H9 (cell line): ENCODE results near the gene JAG1. TPM values are rescaled to one million over a fixed set of nuclear protein-coding genes. Genes with fewer than 3 reads are reported as not detected.
A peak's percentile ranks its signal among the peaks of the same experiment; 100 is the strongest.

Experiments used
- DNase-seq: peaks from one replicate; pipeline ENCODE4 v3.0.0-alpha.2; 2017
- H2AFZ ChIP-seq: one replicate; pipeline ENCODE4 v1.6.1; 2013; ENCODE audit warnings: mild to moderate bottlenecking, low read length, control low read depth, moderate library complexity
- H2AK5ac ChIP-seq: 2 replicates; pipeline ENCODE4 v1.6.1; 2013; ENCODE audit warnings: low read length, control low read depth, mixed read lengths; ENCODE audit not compliant: insufficient read length
- H2BK120ac ChIP-seq: one replicate; pipeline ENCODE4 v1.6.1; 2013; ENCODE audit warnings: low read depth, mild to moderate bottlenecking, low read length, control low read depth, inconsistent platforms; ENCODE audit not compliant: poor library complexity, severe bottlenecking
- H2BK12ac ChIP-seq: 2 replicates; pipeline ENCODE4 v1.6.1; 2013; ENCODE audit warnings: low read length, control low read depth, mixed read lengths, low read depth; ENCODE audit not compliant: insufficient read length
- H2BK15ac ChIP-seq: 2 replicates; pipeline ENCODE4 v1.6.1; 2013; ENCODE audit warnings: low read depth, low read length, control low read depth
- H2BK20ac ChIP-seq: one replicate; pipeline ENCODE4 v1.6.1; 2013; ENCODE audit warnings: low read depth, mild to moderate bottlenecking, low read length, control low read depth, inconsistent platforms; ENCODE audit not compliant: poor library complexity, severe bottlenecking
- H2BK5ac ChIP-seq: 2 replicates; pipeline ENCODE4 v1.6.1; 2013; ENCODE audit warnings: low read length, control low read depth, mixed read lengths; ENCODE audit not compliant: insufficient read length
- H3K14ac ChIP-seq: 2 replicates; pipeline ENCODE4 v1.6.1; 2013; ENCODE audit warnings: low read length, control low read depth; ENCODE audit not compliant: insufficient read depth
- H3K18ac ChIP-seq: 2 replicates; pipeline ENCODE4 v1.6.1; 2013; ENCODE audit warnings: low read depth, mild to moderate bottlenecking, mixed read lengths, low read length, control low read depth; ENCODE audit not compliant: insufficient read length
- H3K23ac ChIP-seq: 2 replicates; pipeline ENCODE4 v1.6.1; 2013; ENCODE audit warnings: low read length, control low read depth, mixed read lengths, low read depth; ENCODE audit not compliant: insufficient read length
- H3K23me2 ChIP-seq: 2 replicates; pipeline ENCODE4 v1.6.1; 2013; ENCODE audit warnings: low read depth, mild to moderate bottlenecking, mixed read lengths, low read length, control low read depth; ENCODE audit not compliant: insufficient read length, poor library complexity, severe bottlenecking
- H3K27ac ChIP-seq: 2 replicates; pipeline ENCODE4 v1.5.1; 2013; ENCODE audit warnings: low read length, control low read depth, mixed read lengths, low read depth; ENCODE audit not compliant: insufficient read length
- H3K27me3 ChIP-seq: 2 replicates; pipeline ENCODE4 v1.6.1; 2013; ENCODE audit warnings: low read length, control low read depth, inconsistent platforms; ENCODE audit not compliant: insufficient read depth
- H3K4ac ChIP-seq: 2 replicates; pipeline ENCODE4 v1.6.1; 2013; ENCODE audit warnings: low read depth, mild to moderate bottlenecking, control low read depth, inconsistent platforms, low read length, moderate library complexity
- H3K4me1 ChIP-seq: 2 replicates; pipeline ENCODE4 v1.6.1; 2013; ENCODE audit warnings: low read length, control low read depth, inconsistent platforms; ENCODE audit not compliant: insufficient read depth
- H3K4me2 ChIP-seq: 2 replicates; pipeline ENCODE4 v1.6.1; 2013; ENCODE audit warnings: low read length, control low read depth, mixed read lengths; ENCODE audit not compliant: insufficient read length, insufficient read depth
- H3K56ac ChIP-seq: 2 replicates; pipeline ENCODE4 v1.6.1; 2013; ENCODE audit warnings: low read depth, mild to moderate bottlenecking, mixed read lengths, low read length, control low read depth; ENCODE audit not compliant: insufficient read length
- H3K79me1 ChIP-seq: 2 replicates; pipeline ENCODE4 v1.6.1; 2013; ENCODE audit warnings: low read depth, mild to moderate bottlenecking, moderate library complexity, low read length, control low read depth, inconsistent platforms; ENCODE audit not compliant: insufficient read depth, poor library complexity, severe bottlenecking
- H3K79me2 ChIP-seq: 2 replicates; pipeline ENCODE4 v1.6.1; 2013; ENCODE audit warnings: low read length, control low read depth, inconsistent platforms; ENCODE audit not compliant: insufficient read depth
- H3K9ac ChIP-seq: 2 replicates; pipeline ENCODE4 v1.6.1; 2013; ENCODE audit warnings: low read length, control low read depth, mixed read lengths; ENCODE audit not compliant: insufficient read length; ENCODE audit errors: extremely low read depth
- H3K9me3 ChIP-seq: one replicate; pipeline ENCODE4 v1.6.1; 2013; ENCODE audit warnings: low read depth, low read length, inconsistent platforms; ENCODE audit not compliant: control insufficient read depth
- H3T11ph ChIP-seq: one replicate; pipeline ENCODE4 v1.6.1; 2013; ENCODE audit warnings: mild to moderate bottlenecking, low read length, control low read depth, inconsistent platforms
- H4K20me1 ChIP-seq: one replicate; pipeline ENCODE4 v1.6.1; 2013; ENCODE audit not compliant: control insufficient read depth, insufficient read length, insufficient read depth
- H4K5ac ChIP-seq: 2 replicates; pipeline ENCODE4 v1.6.1; 2013; ENCODE audit warnings: low read depth, mild to moderate bottlenecking, mixed read lengths, low read length, control low read depth; ENCODE audit not compliant: insufficient read length
- H4K8ac ChIP-seq: replicated peaks from 2 replicates; pipeline ENCODE4 v1.6.1; 2013; ENCODE audit warnings: low read length, control low read depth, mixed read lengths, low read depth; ENCODE audit not compliant: insufficient read length
- H4K91ac ChIP-seq: 2 replicates; pipeline ENCODE4 v1.6.1; 2013; ENCODE audit warnings: low read depth, mild to moderate bottlenecking, moderate library complexity, mixed read lengths, low read length, control low read depth; ENCODE audit not compliant: insufficient read length
- H3K27ac Mint-ChIP-seq, 3 experiments: 2 replicates in 2 of 3; 3 replicates in 1 of 3; pipeline ENCODE4 v1.8.0; 2020 to 2021; ENCODE audit warnings: mixed read lengths in 3 of 3, mild to moderate bottlenecking in 1 of 3, moderate library complexity in 1 of 3
- H3K27me3 Mint-ChIP-seq: 2 replicates; pipeline ENCODE4 v1.8.0; 2021; ENCODE audit warnings: low read depth, mild to moderate bottlenecking, moderate library complexity, mixed read lengths
- H3K36me3 Mint-ChIP-seq, 3 experiments: 2 replicates in 2 of 3; 3 replicates in 1 of 3; pipeline ENCODE4 v1.8.0; 2020 to 2021; ENCODE audit warnings: low read depth in 3 of 3, mixed read lengths in 3 of 3; ENCODE audit not compliant: insufficient read depth in 1 of 3
- H3K4me1 Mint-ChIP-seq, 2 experiments: 2 replicates each; pipeline ENCODE4 v1.8.0; 2020; ENCODE audit warnings: mixed read lengths in 2 of 2
- H3K4me3 Mint-ChIP-seq, 2 experiments: 2 replicates in 1 of 2; 3 replicates in 1 of 2; pipeline ENCODE4 v1.8.0; 2020 to 2021; ENCODE audit warnings: mild to moderate bottlenecking in 2 of 2, mixed read lengths in 2 of 2, moderate library complexity in 1 of 2
- H3K9me3 Mint-ChIP-seq, 2 experiments: 2 replicates in 1 of 2; 3 replicates in 1 of 2; pipeline ENCODE4 v1.8.0; 2020; ENCODE audit warnings: mild to moderate bottlenecking in 2 of 2, mixed read lengths in 2 of 2, moderate library complexity in 1 of 2
- WGBS: extraction: QIAGEN DNeasy Blood & Tissue Kit; methylation state at CpG from one replicate; pipeline ENCODE4 v1.1.7; 2013; ENCODE audit warnings: missing lambda C conversion rate, low lambda C conversion rate, mixed read lengths; ENCODE audit not compliant: insufficient read length; ENCODE audit errors: extremely low coverage; 5-methylcytosine and 5-hydroxymethylcytosine counted together
- total RNA-seq: library from RNA; stranded (reverse); gene quantifications from 2 replicates; pipeline ENCODE4 v1.2.1, GENCODE V29; 2021
- TF ChIP-seq, protein P1 (sequence below): fragments of 200-600 bp; sonication (generic); conservative IDR thresholded peaks from 3 replicates; pipeline ENCODE4 v1.8.0; 2021; ENCODE audit warnings: antibody characterized with exemption, mild to moderate bottlenecking

The JAG1 gene
- total RNA-seq, 1 experiment from 2014 or later = 58.1 TPM

DNA sequence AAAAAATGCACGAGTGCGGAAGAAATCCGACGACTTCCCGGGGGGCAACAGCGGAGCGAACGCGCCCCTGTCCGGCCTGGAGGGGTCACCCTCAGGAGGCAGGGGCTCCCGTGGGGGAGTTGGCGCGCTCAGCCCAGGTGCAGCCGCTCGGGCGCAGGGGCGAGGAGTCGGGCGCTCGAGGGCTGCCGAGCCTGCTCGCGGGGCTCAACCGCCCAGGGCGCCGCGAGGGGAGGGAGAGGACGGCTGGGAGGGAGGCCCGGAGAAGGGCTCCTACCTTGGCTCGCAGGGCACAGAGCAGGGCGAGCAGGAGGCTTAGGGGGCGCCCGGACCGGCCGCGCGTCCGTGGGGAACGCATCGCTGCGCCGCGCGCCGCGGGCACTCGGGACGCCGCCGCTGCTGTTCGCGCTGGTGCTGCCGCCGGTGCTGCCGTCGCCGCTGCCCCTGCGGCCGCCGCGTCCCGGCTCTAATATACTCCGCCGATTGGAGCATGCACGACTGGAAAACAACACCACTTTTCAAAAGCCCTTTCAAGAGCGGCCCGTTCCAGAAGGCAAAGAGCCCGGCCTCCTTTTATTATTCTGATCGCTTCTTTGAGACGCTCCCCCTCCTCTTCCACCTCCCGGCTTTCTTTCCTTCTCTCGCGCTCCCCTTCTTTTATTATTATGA is 490 bp downstream of the JAG1 start:
- no peak overlapping the region for H4K5ac ChIP-seq
- H3T11ph ChIP-seq = no peak overlapping the region
- H3K4me2 ChIP-seq = peak overlapping the region; percentile 74
- H2BK15ac ChIP-seq = no peak overlapping the region
- H3K9me3 Mint-ChIP-seq = no peaks in the 10 kb centered on the region
- H2AFZ ChIP-seq = no peak overlapping the region
- H4K91ac ChIP-seq = no peak overlapping the region
- peaks cover 10% of the 10 kb centered on the region for H3K4me1 ChIP-seq
- peak overlapping the region; percentile 85 to 95 for H3K4me3 Mint-ChIP-seq
- H3K23me2 ChIP-seq = peaks cover 23% of the 10 kb centered on the region
- no peaks in the 10 kb centered on the region; the same call in 1 of the 2 replicates for H3K27me3 Mint-ChIP-seq
- no peaks in the 10 kb centered on the region for H3K27me3 ChIP-seq
- H3K9ac ChIP-seq = peak overlapping the region; percentile 46
- H3K27ac Mint-ChIP-seq = peak overlapping the region; percentile 94 to 98 (median 96)
- no peak overlapping the region for H3K23ac ChIP-seq
- no peak overlapping the region for H2BK120ac ChIP-seq
- H2BK12ac ChIP-seq = no peak overlapping the region
- no peak overlapping the region for H3K18ac ChIP-seq
- no peaks in the 10 kb centered on the region for H3K9me3 ChIP-seq
- TF ChIP-seq, protein P1, sequence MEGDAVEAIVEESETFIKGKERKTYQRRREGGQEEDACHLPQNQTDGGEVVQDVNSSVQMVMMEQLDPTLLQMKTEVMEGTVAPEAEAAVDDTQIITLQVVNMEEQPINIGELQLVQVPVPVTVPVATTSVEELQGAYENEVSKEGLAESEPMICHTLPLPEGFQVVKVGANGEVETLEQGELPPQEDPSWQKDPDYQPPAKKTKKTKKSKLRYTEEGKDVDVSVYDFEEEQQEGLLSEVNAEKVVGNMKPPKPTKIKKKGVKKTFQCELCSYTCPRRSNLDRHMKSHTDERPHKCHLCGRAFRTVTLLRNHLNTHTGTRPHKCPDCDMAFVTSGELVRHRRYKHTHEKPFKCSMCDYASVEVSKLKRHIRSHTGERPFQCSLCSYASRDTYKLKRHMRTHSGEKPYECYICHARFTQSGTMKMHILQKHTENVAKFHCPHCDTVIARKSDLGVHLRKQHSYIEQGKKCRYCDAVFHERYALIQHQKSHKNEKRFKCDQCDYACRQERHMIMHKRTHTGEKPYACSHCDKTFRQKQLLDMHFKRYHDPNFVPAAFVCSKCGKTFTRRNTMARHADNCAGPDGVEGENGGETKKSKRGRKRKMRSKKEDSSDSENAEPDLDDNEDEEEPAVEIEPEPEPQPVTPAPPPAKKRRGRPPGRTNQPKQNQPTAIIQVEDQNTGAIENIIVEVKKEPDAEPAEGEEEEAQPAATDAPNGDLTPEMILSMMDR = no peak
- peaks cover 5% of the 10 kb centered on the region; the same call in 1 of the 2 replicates for H3K79me2 ChIP-seq
- no peak overlapping the region for H3K27ac ChIP-seq
- H3K56ac ChIP-seq = no peak overlapping the region
- H3K14ac ChIP-seq = peak overlapping the region; percentile 38
- H2BK20ac ChIP-seq = no peak overlapping the region
- WGBS = no CpG with 5 or more reads among the region's 73 CpGs
- H3K4me1 Mint-ChIP-seq = peaks cover 42 to 45% of the 10 kb centered on the region in 2 experiments
- no peaks in the 10 kb centered on the region for H3K79me1 ChIP-seq
- H2AK5ac ChIP-seq = no peak overlapping the region
- DNase-seq = peak; percentile 67
- H3K36me3 Mint-ChIP-seq = peaks cover 5 to 23% (median 7%) of the 10 kb centered on the region in 3 experiments; a peak in 6 of 7 replicates
- H2BK5ac ChIP-seq = no peak overlapping the region
- H3K4ac ChIP-seq = no peak overlapping the region
- no peaks in the 10 kb centered on the region for H4K20me1 ChIP-seq
- no peak overlapping the region for H4K8ac ChIP-seq
